ENCODE results near the gene LCK. TPM values are rescaled to one million over a fixed set of nuclear protein-coding genes. Genes with fewer than 3 reads are reported as not detected.

The LCK gene
- total RNA-seq, 1 experiment from 2014 or later: 51.0 TPM

DNA sequence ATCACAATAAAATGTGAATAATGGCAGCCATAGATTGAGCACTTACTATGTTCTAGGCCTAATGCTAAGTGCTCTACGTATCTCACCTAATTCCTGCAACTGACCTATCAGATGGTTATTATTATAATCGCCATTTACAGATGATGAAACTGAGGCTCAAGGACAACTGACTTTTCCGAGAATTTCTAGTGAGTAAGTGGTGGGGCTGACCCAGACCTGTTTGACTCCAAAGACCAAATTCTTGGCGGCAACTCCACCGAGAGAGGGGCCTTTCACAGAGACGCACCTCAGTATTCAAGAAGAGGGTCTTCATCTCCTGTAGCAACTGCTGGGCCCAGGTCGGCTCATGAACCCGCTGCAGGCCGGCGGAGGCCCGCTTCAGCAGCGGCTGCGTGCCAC is 29.5 kb upstream of the LCK start:
- Mint-ChIP-seq H3K9me3 (no peaks in the 10 kb centered on the region), H3K4me3 (peak overlapping the region; percentile 95), H3K27me3 (ENCODE audit: low read depth) (no peaks in the 10 kb centered on the region), H3K27ac (peak overlapping the region; percentile 87), H3K36me3 (peaks cover 18% of the 10 kb centered on the region), H3K4me1 (peaks cover 13% of the 10 kb centered on the region)
- CTCF ChIA-PET: interaction anchor here (1.3 to 3.5 kb wide), 3 partner anchors 14 to 28 kb away, joined by 3 to 23 read pairs (median 8); no protein-coding TSS in a partner anchor
- POLR2A ChIA-PET: interaction anchor here (1.2 to 1.3 kb wide), 2 partner anchors 10 to 22 kb away, joined by 3 to 5 read pairs; no protein-coding TSS in a partner anchor
- DNase-seq (ENCODE audit: low spot score) (no peak), ATAC-seq (no peak)
- TF ChIP-seq RORB (CRISPR knock-in tag; IDR thresholded peaks at IDR 0.05): no peak
- TF ChIP-seq, protein P1, sequence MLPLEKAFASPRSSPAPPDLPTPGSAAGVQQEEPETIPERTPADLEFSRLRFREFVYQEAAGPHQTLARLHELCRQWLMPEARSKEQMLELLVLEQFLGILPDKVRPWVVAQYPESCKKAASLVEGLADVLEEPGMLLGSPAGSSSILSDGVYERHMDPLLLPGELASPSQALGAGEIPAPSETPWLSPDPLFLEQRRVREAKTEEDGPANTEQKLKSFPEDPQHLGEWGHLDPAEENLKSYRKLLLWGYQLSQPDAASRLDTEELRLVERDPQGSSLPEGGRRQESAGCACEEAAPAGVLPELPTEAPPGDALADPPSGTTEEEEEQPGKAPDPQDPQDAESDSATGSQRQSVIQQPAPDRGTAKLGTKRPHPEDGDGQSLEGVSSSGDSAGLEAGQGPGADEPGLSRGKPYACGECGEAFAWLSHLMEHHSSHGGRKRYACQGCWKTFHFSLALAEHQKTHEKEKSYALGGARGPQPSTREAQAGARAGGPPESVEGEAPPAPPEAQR (CRISPR knock-in tag; IDR thresholded peaks at IDR 0.05): no peak
- no peak for TF ChIP-seq ZNF138 (CRISPR knock-in tag; conservative IDR thresholded peaks at IDR 0.05)
- TF ChIP-seq ZNF396 (CRISPR knock-in tag; IDR thresholded peaks at IDR 0.05; ENCODE audit: borderline replicate concordance): no peak
- no peak for TF ChIP-seq MXD4 (CRISPR knock-in tag; IDR thresholded peaks at IDR 0.05; ENCODE audit: borderline replicate concordance)
- TF ChIP-seq, protein P2, sequence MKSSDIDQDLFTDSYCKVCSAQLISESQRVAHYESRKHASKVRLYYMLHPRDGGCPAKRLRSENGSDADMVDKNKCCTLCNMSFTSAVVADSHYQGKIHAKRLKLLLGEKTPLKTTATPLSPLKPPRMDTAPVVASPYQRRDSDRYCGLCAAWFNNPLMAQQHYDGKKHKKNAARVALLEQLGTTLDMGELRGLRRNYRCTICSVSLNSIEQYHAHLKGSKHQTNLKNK (CRISPR knock-in tag; IDR thresholded peaks at IDR 0.05): no peak
- TF ChIP-seq, protein P3, sequence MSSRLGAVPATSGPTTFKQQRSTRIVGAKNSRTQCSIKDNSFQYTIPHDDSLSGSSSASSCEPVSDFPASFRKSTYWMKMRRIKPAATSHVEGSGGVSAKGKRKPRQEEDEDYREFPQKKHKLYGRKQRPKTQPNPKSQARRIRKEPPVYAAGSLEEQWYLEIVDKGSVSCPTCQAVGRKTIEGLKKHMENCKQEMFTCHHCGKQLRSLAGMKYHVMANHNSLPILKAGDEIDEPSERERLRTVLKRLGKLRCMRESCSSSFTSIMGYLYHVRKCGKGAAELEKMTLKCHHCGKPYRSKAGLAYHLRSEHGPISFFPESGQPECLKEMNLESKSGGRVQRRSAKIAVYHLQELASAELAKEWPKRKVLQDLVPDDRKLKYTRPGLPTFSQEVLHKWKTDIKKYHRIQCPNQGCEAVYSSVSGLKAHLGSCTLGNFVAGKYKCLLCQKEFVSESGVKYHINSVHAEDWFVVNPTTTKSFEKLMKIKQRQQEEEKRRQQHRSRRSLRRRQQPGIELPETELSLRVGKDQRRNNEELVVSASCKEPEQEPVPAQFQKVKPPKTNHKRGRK (CRISPR knock-in tag; IDR thresholded peaks at IDR 0.05; ENCODE audit: borderline replicate concordance): no peak
- TF ChIP-seq HMGXB4 (CRISPR knock-in tag; IDR thresholded peaks at IDR 0.05): no peak
- TF ChIP-seq, protein P4, sequence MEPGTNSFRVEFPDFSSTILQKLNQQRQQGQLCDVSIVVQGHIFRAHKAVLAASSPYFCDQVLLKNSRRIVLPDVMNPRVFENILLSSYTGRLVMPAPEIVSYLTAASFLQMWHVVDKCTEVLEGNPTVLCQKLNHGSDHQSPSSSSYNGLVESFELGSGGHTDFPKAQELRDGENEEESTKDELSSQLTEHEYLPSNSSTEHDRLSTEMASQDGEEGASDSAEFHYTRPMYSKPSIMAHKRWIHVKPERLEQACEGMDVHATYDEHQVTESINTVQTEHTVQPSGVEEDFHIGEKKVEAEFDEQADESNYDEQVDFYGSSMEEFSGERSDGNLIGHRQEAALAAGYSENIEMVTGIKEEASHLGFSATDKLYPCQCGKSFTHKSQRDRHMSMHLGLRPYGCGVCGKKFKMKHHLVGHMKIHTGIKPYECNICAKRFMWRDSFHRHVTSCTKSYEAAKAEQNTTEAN (CRISPR knock-in tag; IDR thresholded peaks at IDR 0.05): no peak
- no peak for TF ChIP-seq SMAD3 (CRISPR knock-in tag; IDR thresholded peaks at IDR 0.05; ENCODE audit: borderline replicate concordance)
- no peak for TF ChIP-seq MYBL2 (CRISPR knock-in tag; IDR thresholded peaks at IDR 0.05)
- no peak for TF ChIP-seq E2F4 (CRISPR knock-in tag; IDR thresholded peaks at IDR 0.05; ENCODE audit: borderline replicate concordance, low read depth)
- no peak for TF ChIP-seq CBFB (CRISPR knock-in tag; IDR thresholded peaks at IDR 0.05; ENCODE audit: low read depth)
- TF ChIP-seq GTF2I (CRISPR knock-in tag; conservative IDR thresholded peaks at IDR 0.05): no peak
- no peak for TF ChIP-seq TP53 (CRISPR knock-in tag; IDR thresholded peaks at IDR 0.05)
- no peak for TF ChIP-seq RELA (CRISPR knock-in tag; IDR thresholded peaks at IDR 0.05; ENCODE audit: borderline replicate concordance)
- TF ChIP-seq, protein P5, sequence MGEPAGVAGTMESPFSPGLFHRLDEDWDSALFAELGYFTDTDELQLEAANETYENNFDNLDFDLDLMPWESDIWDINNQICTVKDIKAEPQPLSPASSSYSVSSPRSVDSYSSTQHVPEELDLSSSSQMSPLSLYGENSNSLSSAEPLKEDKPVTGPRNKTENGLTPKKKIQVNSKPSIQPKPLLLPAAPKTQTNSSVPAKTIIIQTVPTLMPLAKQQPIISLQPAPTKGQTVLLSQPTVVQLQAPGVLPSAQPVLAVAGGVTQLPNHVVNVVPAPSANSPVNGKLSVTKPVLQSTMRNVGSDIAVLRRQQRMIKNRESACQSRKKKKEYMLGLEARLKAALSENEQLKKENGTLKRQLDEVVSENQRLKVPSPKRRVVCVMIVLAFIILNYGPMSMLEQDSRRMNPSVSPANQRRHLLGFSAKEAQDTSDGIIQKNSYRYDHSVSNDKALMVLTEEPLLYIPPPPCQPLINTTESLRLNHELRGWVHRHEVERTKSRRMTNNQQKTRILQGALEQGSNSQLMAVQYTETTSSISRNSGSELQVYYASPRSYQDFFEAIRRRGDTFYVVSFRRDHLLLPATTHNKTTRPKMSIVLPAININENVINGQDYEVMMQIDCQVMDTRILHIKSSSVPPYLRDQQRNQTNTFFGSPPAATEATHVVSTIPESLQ (CRISPR knock-in tag; IDR thresholded peaks at IDR 0.05): no peak
- TF ChIP-seq GRHL2 (CRISPR knock-in tag; IDR thresholded peaks at IDR 0.05; ENCODE audit: insufficient replicate concordance, severe bottlenecking): no peak
- TF ChIP-seq ZNF219 (CRISPR knock-in tag; IDR thresholded peaks at IDR 0.05; ENCODE audit: borderline replicate concordance): no peak
- TF ChIP-seq FOXJ3 (CRISPR knock-in tag; IDR thresholded peaks at IDR 0.05; ENCODE audit: borderline replicate concordance): no peak
